Activated T-helper 1 cell treated with anti-CD3 and anti-CD28 coated beads, Interleukin-2, amount 50 U/mL, for 16 hours (primary cell): ENCODE data around the gene TPST1.
"Not testable (repeated sequence)": the region's sequence is repeated elsewhere in the genome, so short reads cannot be mapped to it uniquely, and the experiment has no call there.

Source experiments
- DNase-seq, 2 donors: peaks; one replicate each; pipeline ENCODE4 v3.0.0-alpha.2; 2020; ENCODE audit warnings: low read depth in 1 of 2, low spot score in 1 of 2

The TPST1 gene

DNA sequence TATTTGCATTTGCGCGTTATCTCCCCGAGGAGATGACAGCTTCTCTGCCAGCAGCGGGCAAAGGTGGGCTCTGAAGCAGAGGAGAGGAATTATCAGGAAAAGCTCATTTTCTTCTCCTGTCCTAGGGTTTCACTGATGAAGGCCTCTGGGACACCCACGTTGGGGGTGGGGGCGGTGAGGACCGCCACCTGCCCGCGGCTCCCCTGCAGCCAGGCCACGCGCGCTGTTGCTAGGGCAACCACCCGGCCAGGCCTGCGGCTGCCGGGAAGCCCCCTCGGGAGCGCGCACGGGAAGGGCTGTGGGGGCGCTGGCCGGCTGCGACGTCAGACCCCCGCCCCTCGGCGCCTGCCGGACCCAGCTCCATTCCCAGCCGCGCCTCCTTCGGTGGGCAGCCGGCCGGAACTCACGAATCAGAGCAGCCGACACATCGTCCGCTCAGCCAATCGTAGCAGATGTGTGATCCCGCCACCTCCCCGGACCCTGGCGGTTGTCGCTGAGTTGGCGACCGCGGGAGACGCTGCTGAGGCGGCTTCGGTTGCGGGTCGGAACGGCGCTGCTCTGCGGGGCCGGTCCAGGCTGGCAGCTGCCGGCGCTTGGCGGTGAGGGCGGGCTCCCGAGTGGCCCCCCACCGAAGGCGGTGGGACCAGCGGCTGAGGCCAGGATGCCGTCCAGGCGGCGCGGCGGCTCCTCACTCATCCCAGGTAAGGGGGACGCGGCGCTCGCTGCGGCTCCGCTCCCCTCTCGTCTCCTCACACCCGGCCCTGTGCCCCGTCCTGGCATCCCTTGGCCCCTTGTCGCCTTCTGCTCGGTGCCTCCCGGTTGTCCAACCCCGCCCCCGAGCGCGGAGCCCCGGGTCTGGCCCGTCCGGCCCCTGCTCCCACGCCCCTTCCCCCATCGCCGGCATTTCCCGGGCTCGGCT is at the start of gene TPST1:
TPST1 (plus strand) TSS at position 513 of the 919 bp plus-strand sequence. CDS start 35,092 bp downstream, outside the sequence.
- peak; percentile 44 to 53 for DNase-seq

DNA sequence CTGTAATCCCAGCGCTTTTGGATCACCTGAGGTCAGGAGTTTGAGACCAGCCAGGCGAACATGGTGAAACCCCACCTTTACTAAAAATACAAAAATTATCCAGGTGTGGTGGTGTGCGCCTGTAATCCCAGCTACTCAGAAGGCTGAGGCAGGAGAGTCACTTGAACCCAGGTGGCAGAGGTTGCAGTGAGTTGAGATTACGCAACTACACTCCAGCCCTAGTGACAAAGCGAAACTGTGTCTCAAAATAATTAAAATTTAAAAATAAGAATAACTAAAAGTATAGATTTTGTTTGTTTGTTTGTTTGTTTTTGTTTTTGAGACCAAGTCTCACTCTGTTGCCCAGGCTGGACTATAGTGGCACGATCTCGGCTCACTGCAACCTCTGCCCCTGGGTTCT is 49.1 kb upstream of the TPST1 start:
- not testable (repeated sequence) for DNase-seq

GRCh38 chr7:66157060-66157459 is 48.1 kb upstream of the TPST1 start:
- DNase-seq, result no peak

DNA sequence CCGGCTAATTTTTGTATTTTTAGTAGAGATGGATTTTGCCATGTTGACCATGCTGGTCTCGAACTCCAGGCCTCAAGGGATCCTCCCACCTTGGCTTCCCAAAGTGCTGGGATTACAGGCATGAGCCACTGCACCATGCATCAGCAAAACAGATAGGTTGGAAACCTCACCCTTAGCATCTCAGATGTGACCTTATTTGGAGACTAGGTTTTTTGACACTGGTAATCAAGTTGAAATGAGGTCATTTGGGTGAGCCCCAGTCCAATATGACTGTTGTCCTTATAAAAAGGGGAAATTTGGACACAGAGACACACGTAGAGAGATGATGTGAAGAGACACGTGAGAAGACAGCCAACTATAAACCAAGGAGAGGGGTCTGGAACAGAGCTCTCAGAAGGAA is 42.5 kb upstream of the TPST1 start:
- no peak for DNase-seq

DNA sequence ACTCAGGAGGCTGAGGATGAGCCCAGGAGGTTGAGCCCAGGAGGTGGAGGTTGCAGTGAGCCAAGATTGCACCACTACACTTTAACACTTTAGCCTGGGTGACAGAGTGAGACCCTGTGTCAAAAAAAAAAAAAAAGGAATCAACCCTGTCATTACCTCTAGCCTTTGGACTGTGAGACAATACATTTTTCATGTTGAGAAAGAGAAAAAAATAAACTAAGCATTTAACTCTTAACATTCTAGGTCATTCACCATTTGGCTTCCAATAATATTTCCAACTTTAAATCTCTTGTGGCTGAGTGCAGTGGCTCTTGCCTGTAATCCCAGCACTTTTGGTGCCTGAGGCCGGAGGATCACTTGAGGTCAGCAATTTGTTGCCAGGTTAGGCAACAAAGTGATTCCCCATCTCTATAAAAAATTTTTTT is 41.9 kb upstream of the TPST1 start:
- DNase-seq, result no peak

DNA sequence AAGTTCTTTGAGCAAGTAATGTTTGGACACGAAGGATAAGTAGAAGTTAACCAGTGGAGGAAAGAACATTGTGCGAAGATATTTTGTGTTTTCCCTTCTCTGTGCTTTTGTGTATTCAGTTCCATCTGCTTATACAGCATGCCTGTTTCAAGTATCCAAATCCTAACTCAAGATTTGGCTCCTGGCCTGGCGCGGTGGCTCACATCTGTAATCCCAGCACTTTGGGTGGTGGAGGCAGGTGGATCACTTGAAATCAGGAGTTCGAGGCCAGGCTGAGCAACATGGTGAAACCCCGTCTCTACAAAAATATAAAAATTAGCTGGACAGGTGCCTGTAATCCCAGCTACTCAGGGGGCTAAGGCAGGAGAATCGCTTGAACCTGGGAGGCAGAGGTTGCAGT is 40.8 kb upstream of the TPST1 start:
- DNase-seq, result no peak

DNA sequence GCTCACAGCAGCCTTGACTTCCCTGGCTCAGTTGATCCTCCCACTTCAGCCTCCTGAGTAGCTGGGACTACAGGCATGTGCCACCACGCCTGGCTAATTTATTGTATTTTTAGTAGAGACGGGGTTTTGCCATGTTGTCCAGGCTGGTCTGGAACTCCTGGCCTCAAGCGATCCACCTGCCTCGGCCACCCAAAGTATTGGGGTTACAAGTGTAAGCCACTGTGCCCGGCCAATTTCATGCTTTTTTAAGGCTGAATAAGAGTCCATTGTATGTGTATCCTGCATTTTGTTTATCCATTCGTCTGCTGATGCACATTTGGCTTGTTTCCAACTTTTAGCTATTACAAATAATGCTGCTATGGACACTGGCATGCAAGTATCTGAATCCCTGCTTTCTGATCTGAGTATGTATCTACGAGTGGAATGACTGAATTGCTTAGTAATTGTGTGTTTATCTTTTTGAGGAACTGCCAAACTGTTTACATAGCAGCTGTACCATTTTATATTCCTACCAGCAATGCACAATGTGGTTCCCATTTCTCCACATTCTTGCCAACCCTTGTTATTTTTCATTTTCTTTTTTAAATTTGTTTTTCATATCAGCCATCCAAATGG is 37.3 kb upstream of the TPST1 start:
- DNase-seq, result no peak

DNA sequence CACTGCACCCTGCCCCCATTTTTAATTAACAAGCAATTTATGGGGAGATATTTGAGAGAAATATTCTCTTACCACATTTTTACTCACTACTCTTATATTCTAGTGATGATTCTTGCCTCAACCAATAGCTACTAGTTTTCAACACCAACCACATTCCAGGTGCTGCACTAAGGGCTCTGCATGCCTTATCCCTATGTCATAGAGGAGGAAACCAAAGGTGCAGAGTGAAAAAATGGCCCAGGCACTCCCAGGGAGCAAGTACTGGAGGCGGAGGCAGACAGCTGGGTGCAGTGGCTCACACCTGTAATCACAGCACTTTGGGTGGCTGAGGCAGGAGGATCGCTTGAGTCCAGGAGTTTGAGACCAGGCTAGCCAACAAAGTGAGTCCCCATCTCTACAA is 35.5 kb upstream of the TPST1 start:
- DNase-seq, result no peak

DNA sequence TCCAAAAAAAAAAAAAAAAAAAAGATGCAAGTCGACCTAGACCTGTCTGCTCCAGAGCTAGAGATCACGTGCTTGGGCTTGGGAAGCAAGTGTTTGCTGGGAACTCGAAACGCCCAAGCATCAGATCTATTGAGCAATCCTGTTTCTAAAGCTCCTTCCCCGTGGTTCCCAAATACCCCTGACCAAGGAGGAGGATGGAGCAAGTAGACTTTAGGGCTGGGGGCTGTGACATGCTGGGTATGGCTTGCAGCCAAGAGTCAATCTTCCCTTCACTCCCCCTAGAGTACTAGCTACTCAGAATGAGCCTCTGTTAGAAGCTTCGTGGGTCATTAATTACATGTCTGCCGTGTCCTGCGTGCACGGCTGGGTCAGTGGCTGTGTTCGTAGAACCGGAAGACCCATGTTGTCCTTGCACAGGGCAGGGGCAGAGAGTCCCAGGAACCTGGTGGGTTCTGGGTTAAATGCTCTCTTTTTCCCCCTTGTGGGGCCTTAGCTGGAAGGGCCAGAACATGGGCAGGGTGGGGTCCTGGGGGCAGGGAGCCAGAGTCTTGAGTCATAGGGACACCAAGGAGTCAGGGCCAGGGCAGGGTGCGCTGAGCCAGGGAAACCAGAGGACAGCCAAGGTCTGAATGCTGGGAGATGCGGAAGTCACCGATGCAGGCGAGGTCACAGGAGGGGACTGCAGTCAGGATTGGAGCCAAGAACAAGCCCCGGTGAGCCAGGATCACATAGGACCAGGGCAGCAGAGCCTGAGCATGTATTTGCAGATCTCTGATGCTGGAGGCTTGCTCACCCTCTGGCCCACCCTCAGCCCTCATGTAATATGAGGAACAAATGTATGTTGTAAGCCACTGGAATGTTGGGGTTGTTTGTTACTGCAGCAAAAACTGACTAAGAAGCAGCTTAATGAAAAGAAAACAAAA is 34.6 kb upstream of the TPST1 start:
- DNase-seq, result no peak

- DNase-seq, result not testable (repeated sequence)
Observed at GRCh38 chr7:66172536-66173401, 32.4 kb upstream of the TPST1 start.

DNA sequence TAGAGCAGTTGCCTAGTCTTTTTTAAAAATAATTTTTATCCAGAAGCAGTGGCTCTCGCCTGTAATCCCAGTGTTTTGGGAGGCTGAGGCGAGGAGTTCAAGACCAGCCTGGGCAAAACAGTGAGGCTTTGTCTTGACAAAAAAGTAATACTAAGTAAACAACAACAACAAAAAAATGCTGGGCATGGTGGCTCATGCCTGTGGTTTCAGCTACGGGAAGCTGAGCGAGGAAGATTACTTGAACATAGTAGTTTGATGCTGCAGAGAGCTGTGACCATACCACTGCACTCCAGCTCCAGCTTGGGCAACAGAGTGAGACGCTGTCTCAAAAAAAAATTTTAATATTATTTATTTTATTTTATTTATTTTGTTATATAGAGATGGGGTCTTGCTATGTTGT is 31.3 kb upstream of the TPST1 start:
- no peak for DNase-seq

- not testable (repeated sequence) for DNase-seq
Observed at GRCh38 chr7:66175006-66175405, 30.1 kb upstream of the TPST1 start.

- DNase-seq, result no peak
Observed at GRCh38 chr7:66176914-66177313, 28.2 kb upstream of the TPST1 start.

- DNase-seq, result no peak
Observed at GRCh38 chr7:66178258-66178657, 26.9 kb upstream of the TPST1 start.

DNA sequence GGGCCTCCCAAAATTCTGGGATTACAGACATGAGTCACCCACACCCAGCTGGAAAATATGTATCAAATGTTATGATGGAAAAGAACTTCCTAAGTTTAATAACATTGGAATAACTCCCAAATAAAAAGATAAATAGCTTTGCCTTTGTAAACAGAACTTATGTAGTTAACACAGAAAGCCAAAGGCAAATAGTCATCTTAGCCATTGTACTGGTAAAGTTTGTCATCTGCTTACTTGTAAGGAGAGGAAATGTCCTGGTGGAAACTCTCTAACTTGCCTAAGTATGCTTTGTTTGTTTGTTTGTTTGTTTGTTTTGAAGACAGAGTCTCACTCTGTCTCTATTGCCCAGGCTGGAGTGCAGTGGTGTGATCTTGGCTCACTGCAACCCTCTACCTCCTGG is 23.8 kb upstream of the TPST1 start:
- DNase-seq, result no peak

DNA sequence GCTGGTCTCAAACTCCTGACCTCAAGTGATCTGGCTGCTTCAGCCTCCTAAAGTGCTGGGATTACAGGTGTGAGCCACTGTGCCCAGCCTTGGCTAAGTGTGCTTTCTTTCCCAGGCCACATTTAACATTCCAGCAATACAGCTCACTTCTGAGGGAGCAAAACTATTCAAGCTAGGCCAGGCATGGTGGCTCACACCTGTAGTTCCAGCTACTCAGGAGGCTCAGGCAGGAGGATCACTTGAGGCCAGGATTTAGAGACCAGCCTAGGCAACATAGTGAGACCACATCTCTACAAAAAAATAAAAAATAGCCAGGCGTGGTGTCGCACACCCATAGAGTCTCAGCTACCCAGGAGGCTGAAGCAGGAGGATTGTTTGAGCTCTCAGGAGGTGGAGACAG is 23.3 kb upstream of the TPST1 start:
- no peak for DNase-seq

GRCh38 chr7:66182920-66183319 is 22.2 kb upstream of the TPST1 start:
- no peak for DNase-seq

GRCh38 chr7:66183700-66184099 is 21.4 kb upstream of the TPST1 start:
- DNase-seq, result no peak

DNA sequence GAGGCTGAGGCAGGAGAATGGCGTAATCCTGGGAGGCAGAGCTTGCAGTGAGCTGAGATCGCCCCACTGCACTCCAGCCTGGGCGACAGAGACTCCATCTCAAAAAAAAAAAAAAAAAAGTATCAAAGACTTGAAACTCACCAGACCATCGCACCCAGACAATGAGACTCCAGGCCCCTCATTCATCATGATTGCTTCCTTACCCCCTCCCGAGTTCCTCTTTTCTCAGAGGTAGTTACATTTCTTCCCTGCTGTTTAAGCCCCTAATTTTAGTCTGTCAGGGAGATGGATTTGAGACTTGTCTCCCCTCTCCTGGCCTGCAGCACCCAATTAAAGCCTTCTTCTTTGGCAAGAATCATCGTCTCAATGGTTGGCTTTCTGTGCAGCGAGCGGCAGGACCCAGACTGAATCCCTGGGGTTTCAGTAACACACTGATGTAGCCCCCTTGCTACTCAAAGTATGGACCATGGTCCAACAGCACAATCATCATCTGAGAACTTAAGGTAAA is 19.4 kb upstream of the TPST1 start:
- DNase-seq, result no peak

DNA sequence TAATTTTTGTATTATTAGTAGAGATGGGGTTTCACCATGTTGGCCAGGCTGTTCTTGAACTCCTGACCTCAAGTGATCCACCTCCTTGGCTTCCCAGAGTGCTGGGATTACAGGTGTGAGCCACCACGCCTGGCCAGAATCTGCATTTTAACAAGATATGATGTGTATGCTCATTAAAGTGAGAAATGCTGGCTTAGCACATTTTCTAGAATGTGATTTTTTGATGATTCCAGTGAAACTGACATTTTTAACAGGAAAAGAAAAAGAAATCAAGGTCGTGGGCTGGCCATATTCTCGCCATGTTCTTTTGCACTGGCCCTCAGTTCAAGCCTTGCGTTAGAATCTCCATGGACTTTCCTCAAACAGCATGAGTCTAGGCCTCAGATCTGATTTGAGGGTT is 18.1 kb upstream of the TPST1 start:
- DNase-seq, result no peak
